ENCODE measurements around the gene AGAP1.

AGAP1 gene

DNA sequence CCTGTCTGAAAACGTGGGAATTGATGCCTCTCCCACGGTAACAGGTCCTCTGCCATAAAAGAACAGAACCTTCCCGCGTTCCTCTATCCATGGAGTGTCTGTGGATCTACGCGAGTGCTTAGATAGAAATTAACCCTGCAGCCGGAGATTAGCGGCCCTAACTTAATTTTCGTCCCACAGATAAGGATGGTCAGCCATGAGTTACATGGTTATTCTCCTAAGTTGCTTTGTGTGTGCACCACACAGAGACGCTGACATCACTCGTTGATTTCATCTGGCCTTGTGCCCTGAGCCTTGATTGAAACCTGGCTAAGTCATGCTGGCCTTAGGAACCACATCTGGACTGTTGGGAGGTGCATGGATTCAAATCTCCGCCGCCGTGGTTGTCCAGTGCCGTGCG lies 542.2 kb downstream of the AGAP1 start:
- H3K27ac ChIP-seq: no peak overlapping the region

DNA sequence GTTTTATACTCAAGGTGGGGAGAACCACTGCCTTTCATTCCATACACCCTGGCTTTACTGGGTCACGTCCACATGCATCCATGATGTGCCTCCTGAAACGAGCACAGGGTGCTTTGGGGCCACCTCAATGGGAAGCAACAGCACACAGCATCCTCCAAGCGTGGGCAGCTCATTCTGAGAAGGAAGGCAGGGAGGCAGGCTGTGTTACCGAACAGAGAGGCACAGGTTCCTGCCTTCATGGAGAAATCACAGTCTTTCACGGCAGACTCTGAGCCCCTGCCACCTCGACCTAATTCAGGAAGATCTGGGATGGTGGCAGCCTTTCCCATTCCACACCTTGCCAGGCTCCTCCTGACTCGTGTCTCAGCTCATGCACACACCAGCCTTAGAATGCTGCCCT lies 544.3 kb downstream of the AGAP1 start:
- no peak overlapping the region for H3K4me3 ChIP-seq

More for the DNA sequence above, 542.2 kb downstream of the AGAP1 start:
- no peak overlapping the region for H3K4me3 ChIP-seq
- no peak for DNase-seq (ENCODE audit: low spot score)
- TF ChIP-seq, protein P1, sequence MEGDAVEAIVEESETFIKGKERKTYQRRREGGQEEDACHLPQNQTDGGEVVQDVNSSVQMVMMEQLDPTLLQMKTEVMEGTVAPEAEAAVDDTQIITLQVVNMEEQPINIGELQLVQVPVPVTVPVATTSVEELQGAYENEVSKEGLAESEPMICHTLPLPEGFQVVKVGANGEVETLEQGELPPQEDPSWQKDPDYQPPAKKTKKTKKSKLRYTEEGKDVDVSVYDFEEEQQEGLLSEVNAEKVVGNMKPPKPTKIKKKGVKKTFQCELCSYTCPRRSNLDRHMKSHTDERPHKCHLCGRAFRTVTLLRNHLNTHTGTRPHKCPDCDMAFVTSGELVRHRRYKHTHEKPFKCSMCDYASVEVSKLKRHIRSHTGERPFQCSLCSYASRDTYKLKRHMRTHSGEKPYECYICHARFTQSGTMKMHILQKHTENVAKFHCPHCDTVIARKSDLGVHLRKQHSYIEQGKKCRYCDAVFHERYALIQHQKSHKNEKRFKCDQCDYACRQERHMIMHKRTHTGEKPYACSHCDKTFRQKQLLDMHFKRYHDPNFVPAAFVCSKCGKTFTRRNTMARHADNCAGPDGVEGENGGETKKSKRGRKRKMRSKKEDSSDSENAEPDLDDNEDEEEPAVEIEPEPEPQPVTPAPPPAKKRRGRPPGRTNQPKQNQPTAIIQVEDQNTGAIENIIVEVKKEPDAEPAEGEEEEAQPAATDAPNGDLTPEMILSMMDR (IDR thresholded peaks at IDR 0.05): no peak

DNA sequence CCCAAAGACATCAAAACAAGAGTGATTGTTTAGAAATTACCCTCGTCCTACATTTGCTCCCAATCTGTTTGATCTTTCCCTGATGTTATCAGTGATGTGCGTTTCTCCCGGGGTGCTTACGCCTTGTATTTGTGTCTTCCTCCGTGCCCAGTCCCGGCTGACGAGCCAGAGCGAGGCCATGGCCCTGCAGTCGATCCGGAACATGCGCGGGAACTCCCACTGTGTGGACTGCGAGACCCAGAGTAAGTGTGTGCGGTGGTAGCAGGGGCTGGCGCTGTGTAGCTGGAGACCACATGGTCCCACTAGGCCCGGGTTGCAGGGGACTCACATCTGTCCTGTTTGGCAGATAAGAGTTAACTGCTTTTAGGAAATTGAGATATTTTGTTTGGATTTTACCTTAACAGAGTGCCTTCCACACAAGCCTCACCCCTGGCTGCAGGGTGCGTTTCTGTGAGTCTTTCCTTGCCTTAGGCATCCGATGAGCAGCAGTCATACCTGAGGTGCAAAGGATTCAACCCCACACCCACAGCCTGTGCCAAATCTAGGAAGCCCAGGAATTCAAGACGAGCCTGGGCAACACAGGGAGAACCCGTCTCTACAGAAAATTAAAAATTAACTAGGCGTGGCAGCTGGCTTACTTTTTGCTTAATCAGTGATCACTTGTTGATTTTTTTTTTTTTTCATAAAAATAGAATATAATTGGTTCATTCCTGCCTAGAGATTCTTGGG lies 546.9 kb downstream of the AGAP1 start:
- Histone ChIP-seq H3K4me3 (no peak overlapping the region), H3K27ac (no peak overlapping the region)
- TF ChIP-seq, protein P1 (IDR thresholded peaks at IDR 0.05): no peak
- DNase-seq (ENCODE audit: low spot score): no peak

More for the DNA sequence above, 544.3 kb downstream of the AGAP1 start:
- TF ChIP-seq, protein P1 (IDR thresholded peaks at IDR 0.05): no peak
- DNase-seq (ENCODE audit: low spot score): no peak
- H3K27ac ChIP-seq: no peak overlapping the region

DNA sequence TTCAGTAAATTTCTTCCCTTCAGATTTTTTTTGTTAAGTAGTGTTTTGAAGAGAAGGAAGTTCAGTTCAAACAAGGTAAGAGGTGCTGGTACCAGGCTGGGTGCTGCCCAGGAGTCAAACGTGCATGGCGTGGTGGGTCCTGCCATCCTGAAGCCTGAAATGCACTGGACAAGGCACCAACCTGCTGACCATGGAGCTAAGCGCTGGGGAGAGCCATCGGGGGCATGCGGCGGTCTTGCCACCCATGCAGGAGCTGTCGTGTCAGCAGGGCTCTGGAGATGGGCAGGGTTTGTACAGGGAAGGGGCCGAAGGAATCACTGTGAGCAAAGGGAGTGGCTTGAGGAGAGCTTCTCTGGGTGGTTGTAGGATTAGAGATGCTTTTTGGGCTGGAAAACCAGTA lies 547.8 kb downstream of the AGAP1 start:
- TF ChIP-seq, protein P1 (IDR thresholded peaks at IDR 0.05): no peak
- DNase-seq (ENCODE audit: low spot score): no peak
- no peak overlapping the region for H3K4me3 ChIP-seq
- H3K27ac ChIP-seq: no peak overlapping the region

DNA sequence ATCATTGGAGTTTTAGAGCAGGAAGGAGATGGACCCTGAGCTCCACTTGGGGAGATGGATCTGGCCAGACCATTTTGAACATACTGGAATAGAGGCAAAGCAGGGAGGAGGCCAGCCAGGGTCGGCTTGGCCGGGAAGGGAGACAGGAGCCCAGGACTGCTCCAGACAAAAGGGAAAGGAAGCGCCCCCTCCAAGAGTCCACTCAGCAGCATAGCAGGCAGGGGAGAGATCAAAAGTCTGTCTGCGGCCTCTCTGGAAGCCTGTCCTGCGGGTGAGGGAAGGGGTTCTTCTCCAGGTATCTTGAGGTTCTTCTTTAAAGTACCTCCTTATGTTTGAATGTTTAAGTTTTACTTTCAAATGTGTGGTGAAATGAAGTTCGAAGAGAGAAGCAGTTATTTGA lies 548.2 kb downstream of the AGAP1 start:
- DNase-seq (ENCODE audit: low spot score): no peak
- Histone ChIP-seq H3K4me3 (no peak overlapping the region), H3K27ac (no peak overlapping the region)
- TF ChIP-seq, protein P1 (IDR thresholded peaks at IDR 0.05): no peak

DNA sequence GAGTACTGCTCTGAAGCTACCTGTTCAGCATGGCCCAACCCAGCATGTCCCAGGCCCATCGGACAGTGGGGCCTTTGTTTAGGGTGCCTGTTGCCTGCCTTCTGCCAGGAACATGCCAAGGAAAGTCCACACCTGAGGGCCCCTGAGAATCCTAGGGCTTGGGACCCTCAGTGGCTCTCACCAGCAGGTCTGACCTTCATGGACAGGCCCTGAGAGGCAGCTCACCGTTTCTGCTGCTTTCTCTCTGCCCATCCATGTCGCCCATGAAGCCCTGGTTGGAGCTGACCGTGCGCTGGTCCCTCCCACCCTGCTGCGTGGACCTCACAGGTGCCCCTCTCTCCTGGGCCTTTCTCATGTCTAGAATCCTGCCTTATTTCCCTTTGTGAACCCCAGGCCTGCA lies 550.3 kb downstream of the AGAP1 start:
- TF ChIP-seq, protein P1 (IDR thresholded peaks at IDR 0.05): no peak

More for the DNA sequence above, 550.3 kb downstream of the AGAP1 start:
- Histone ChIP-seq H3K4me3 (no peak overlapping the region), H3K27ac (no peak overlapping the region)
- DNase-seq (ENCODE audit: low spot score): no peak
